A673 (cell line): Measurements from ENCODE around the gene CCNI. TPM values are rescaled to one million over a fixed set of nuclear protein-coding genes. Genes with fewer than 3 reads are reported as not detected.

Source experiments
- BruUV-seq: library from RNA; stranded (reverse); fragments of 400-500 nt; replicated peaks from 2 replicates; lab custom pipeline; 2021; lab: Mats Ljungman, UMichigan
- CTCF ChIA-PET: fragments of 300-600 bp; sonication (Branson Sonifier 250); formaldehyde crosslinking; loops from one replicate; lab custom pipeline; 2022; ENCODE audit warnings: antibody characterized with exemption; lab: Charles Lee
- POLR2A ChIA-PET: fragments of 300-600 bp; sonication (Branson Sonifier 250); formaldehyde crosslinking; loops from one replicate; lab custom pipeline; 2022; ENCODE audit warnings: antibody characterized with exemption; ENCODE audit not compliant: low non-redundant PET; lab: Charles Lee
- DNase-seq: peaks from one replicate; pipeline ENCODE4 v3.0.0-alpha.2; 2015; ENCODE audit warnings: low spot score
- H3K27ac ChIP-seq: fragments of 200-600 bp; sonication (generic); 2 replicates; pipeline ENCODE4 v1.5.1; 2016; ENCODE audit warnings: mixed run types, low read depth, mild to moderate bottlenecking, mixed read lengths, antibody characterized with exemption, low read length; ENCODE audit not compliant: poor library complexity, severe bottlenecking
- H3K27me3 ChIP-seq: fragments of 200-600 bp; sonication (generic); replicated peaks from 2 replicates; pipeline ENCODE4 v1.6.1; 2017; ENCODE audit warnings: mixed run types, low read depth, mild to moderate bottlenecking, mixed read lengths, antibody characterized with exemption, low read length; ENCODE audit not compliant: insufficient read depth, poor library complexity
- H3K36me3 ChIP-seq: fragments of 200-600 bp; sonication (generic); 2 replicates; pipeline ENCODE4 v1.6.1; 2016; ENCODE audit warnings: mixed run types, mild to moderate bottlenecking, mixed read lengths, antibody characterized with exemption, low read length; ENCODE audit not compliant: insufficient read depth, poor library complexity, severe bottlenecking
- H3K4me1 ChIP-seq: fragments of 200-600 bp; sonication (generic); 2 replicates; pipeline ENCODE4 v1.6.1; 2017; ENCODE audit warnings: mixed run types, mild to moderate bottlenecking, mixed read lengths, antibody characterized with exemption, low read length; ENCODE audit not compliant: insufficient read depth, poor library complexity, severe bottlenecking
- H3K4me3 ChIP-seq: fragments of 200-600 bp; sonication (generic); 2 replicates; pipeline ENCODE4 v1.5.1; 2016; ENCODE audit warnings: low read depth, mixed run types, mild to moderate bottlenecking, mixed read lengths, low read length; ENCODE audit not compliant: poor library complexity, severe bottlenecking
- H3K9me3 ChIP-seq: fragments of 200-600 bp; sonication (generic); 2 replicates; pipeline ENCODE4 v1.6.1; 2016; ENCODE audit warnings: mixed run types, low read depth, mild to moderate bottlenecking, mixed read lengths, antibody characterized with exemption, low read length; ENCODE audit not compliant: poor library complexity, severe bottlenecking
- CTCF ChIP-seq: fragments of 300-800, 200-600 bp; sonication (generic); conservative IDR thresholded peaks from 2 replicates; pipeline ENCODE4 v1.5.1; 2017; ENCODE audit warnings: low read depth, mild to moderate bottlenecking, antibody characterized with exemption, low read length, moderate library complexity, mixed read lengths
- EZH2 ChIP-seq: fragments of 200-600 bp; sonication (generic); IDR thresholded peaks from 2 replicates; pipeline ENCODE4 v1.6.1; 2017; ENCODE audit warnings: borderline replicate concordance, low read depth, mild to moderate bottlenecking, mixed read lengths, antibody characterized with exemption, low read length; ENCODE audit not compliant: poor library complexity, severe bottlenecking
- intact Hi-C: fragments of 100-400 bp; cut with micrococcal nuclease; formaldehyde crosslinking; loops from one replicate; pipeline ENCODE4 v1.10.0; 2022; ENCODE audit not compliant: unreplicated experiment
- total RNA-seq: library from RNA; stranded (reverse); gene quantifications from 2 replicates; pipeline ENCODE4 v1.2.3, GENCODE V29; 2021

The CCNI gene
- total RNA-seq, 1 experiment from 2014 or later, result 134 TPM

DNA sequence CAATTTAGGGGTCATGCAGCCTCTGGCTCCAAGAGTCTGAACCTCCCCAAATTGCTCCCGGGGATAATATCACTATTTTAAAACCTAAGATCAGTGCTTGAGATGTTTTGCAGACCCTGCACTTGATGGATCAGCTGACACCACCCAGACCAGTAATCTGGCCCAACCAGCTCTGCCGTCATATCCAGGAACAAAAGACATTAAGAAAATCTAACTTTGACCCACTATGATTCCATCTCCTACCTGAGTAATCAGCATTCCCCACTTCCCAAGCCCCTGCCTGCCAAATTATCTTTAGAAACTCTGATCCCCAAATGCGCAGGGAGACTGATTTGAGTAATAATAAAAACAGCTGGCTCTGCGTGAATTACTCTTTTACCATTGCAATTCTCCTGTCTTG lies 46.9 kb upstream of the CCNI start:
- no peak overlapping the region for H3K27ac ChIP-seq
- POLR2A ChIA-PET, result no interaction called here
- no peak for DNase-seq
- CTCF ChIA-PET, result no interaction called here
- H3K4me1 ChIP-seq, result no peaks in the 10 kb centered on the region
- H3K36me3 ChIP-seq, result no peaks in the 10 kb centered on the region
- no peak overlapping the region for H3K4me3 ChIP-seq
- H3K27me3 ChIP-seq, result no peaks in the 10 kb centered on the region
- TF ChIP-seq EZH2 (no peak), CTCF (no peak)
- intact Hi-C loops, result no loop called here
- H3K9me3 ChIP-seq, result no peaks in the 10 kb centered on the region
- no TSS peak for BruUV-seq

DNA sequence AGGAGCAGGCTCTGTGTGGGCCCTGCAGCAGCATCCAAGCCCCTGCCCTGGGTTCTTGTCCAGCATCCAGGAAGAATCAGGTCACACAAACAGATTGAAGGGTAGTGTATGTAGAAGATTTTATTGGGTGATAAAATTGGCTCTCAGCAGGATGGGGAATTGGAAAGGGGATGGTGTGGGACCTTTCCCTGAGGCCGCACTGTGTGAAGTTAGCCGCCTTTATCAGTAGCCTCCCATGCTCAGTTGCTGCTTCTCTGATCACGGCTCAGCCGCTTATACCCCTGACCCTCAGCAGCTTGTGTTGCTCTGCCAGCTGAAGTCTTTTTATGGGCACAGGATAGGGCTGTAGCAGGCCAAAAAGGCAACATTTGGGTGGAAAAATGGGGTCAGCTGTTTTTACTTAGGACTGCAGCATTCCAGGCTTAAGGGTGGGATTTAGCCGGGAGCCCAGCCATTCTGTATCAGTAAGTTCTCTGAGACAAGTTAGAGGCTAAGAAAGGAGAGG lies 46.0 kb upstream of the CCNI start:
- no peaks in the 10 kb centered on the region for H3K4me1 ChIP-seq
- TF ChIP-seq CTCF (no peak), EZH2 (no peak)
- H3K36me3 ChIP-seq, result no peaks in the 10 kb centered on the region
- no peaks in the 10 kb centered on the region for H3K27me3 ChIP-seq
- CTCF ChIA-PET, result no interaction called here
- no peak for DNase-seq
- no peak overlapping the region for H3K27ac ChIP-seq
- intact Hi-C loops, result no loop called here
- H3K4me3 ChIP-seq, result no peak overlapping the region
- BruUV-seq, result no TSS peak
- no peaks in the 10 kb centered on the region for H3K9me3 ChIP-seq
- POLR2A ChIA-PET, result no interaction called here

DNA sequence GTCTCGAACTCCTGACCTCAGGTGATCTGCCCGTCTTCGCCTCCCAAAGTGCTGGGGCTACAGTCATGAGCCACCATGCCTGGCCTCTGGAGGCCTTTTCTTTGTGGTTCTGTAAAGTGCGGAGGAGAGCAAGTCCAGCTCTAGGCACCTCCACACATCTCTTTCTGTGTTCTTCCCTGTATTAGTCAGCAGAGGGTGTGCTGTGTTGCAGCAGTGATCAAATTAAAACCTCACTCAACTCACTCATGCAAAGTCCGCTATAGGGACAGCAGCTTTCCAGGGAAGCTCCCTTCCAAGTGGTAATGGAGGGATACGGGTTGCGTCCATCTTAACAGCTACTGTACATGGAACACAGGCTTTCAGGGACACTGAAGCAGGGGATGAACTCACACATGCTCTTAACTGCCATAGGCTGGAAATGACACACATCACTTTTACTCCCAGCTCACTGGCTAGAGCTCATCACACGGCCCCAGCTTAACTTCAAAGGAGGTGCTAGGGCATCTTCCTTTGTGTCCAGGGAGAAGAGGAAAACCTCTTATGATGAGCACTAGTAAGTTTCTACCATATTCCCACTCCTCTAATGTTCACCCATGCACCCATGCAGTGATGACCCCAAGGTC lies 45.2 kb upstream of the CCNI start:
- intact Hi-C loops, result no loop called here
- Histone ChIP-seq H3K27me3 (no peaks in the 10 kb centered on the region), H3K9me3 (no peaks in the 10 kb centered on the region), H3K27ac (no peak overlapping the region), H3K36me3 (no peaks in the 10 kb centered on the region), H3K4me1 (no peaks in the 10 kb centered on the region), H3K4me3 (no peak overlapping the region)
- TF ChIP-seq CTCF (no peak), EZH2 (no peak)
- POLR2A ChIA-PET, result no interaction called here
- BruUV-seq, result no TSS peak
- no peak for DNase-seq
- CTCF ChIA-PET, result interaction anchor here (0.5 kb wide), 1 partner anchor 317 kb away, joined by 4 read pairs; no protein-coding TSS in a partner anchor
